HUES64 (cell line): ENCODE measurements around the gene ACACB.

ENCODE experiments used
- H3K27ac ChIP-seq: 2 replicates; pipeline ENCODE4 v1.7.0; 2013; ENCODE audit warnings: low read depth, low read length, inconsistent platforms
- H3K27me3 ChIP-seq: 2 replicates; pipeline ENCODE4 v1.6.1; 2013; ENCODE audit warnings: mild to moderate bottlenecking, low read length; ENCODE audit not compliant: insufficient read depth
- H3K36me3 ChIP-seq: 2 replicates; pipeline ENCODE4 v1.6.1; 2013; ENCODE audit warnings: mild to moderate bottlenecking, low read length; ENCODE audit not compliant: insufficient read depth
- H3K4me1 ChIP-seq: 2 replicates; pipeline ENCODE4 v1.6.1; 2013; ENCODE audit warnings: mild to moderate bottlenecking, low read length, moderate library complexity; ENCODE audit not compliant: insufficient read depth
- H3K4me3 ChIP-seq: 2 replicates; pipeline ENCODE4 v1.5.1; 2013; ENCODE audit warnings: mild to moderate bottlenecking, low read length, moderate library complexity
- H3K9ac ChIP-seq: 2 replicates; pipeline ENCODE4 v1.6.1; 2013; ENCODE audit warnings: mild to moderate bottlenecking, low read depth, low read length
- H3K9me3 ChIP-seq: 2 replicates; pipeline ENCODE4 v1.6.1; 2013; ENCODE audit warnings: low read depth, low read length; ENCODE audit not compliant: insufficient read depth
- WGBS: fragments of 150-250, 120-280 bp; methylation state at CpG from one replicate; pipeline ENCODE4 v1.1.7; 2013; ENCODE audit warnings: missing lambda C conversion rate; 5-methylcytosine and 5-hydroxymethylcytosine counted together

ACACB gene

DNA sequence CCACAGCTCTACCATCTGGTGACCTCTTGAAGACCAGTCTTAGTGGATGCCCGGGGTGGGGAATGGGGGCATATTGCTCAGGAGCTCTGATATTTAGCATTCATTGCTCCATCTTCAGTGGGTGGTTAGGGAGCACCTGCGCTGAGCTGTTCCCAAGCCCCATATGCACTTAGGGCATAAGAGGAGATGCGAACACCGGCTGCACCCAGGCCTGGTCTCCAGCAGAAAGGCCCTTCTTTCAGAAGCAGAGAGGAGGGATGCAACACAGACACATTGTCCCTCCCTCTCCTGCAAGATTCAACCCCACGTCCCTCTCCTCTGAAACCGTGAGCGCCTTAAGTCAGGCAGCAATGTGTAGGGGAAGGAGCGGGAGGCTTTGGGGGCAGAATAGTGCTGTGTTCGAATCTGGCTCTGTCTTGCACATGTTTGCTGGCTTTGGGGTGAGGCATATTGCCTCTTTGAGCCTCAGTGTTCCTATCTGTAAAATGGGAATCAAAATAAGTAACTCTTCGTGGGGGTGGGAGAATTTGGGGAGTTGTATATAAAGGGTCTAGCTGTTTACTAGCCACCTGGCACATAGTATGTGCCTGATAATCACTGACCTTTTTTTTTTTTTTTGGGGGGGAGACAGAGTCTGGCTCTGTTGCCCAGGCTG, 105.0 kb downstream of the ACACB start:
- no peak overlapping the region for H3K4me3 ChIP-seq
- no peaks in the 10 kb centered on the region for H3K4me1 ChIP-seq
- H3K36me3 ChIP-seq, result peaks cover 17% of the 10 kb centered on the region
- H3K27ac ChIP-seq, result no peak overlapping the region
- H3K9ac ChIP-seq, result no peak overlapping the region
- H3K27me3 ChIP-seq, result no peaks in the 10 kb centered on the region
- WGBS, result 97% methylated on average over 10 of the region's 10 CpGs
- no peaks in the 10 kb centered on the region for H3K9me3 ChIP-seq

DNA sequence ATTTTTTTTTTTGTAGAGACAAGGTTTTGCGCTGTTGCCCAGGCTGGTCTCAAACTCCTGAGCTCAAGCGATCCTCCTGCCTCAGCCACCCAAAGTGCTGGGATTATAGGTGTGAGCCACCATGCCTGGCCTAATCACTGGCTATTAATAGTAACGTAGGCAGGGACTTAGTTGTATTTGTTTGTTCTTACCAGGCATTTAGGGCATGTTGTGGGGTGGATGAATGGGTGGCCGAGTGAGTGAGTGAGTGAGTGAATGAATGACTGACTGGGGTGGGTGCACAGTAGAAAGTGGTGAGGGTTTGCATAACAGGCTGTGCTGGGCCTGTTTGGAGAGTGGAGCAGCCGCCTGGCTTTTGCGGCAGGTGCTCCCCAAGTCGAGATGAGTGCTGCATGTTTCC, 105.7 kb downstream of the ACACB start:
- Histone ChIP-seq H3K27ac (no peak overlapping the region), H3K4me1 (no peaks in the 10 kb centered on the region), H3K9ac (no peak overlapping the region), H3K36me3 (peaks cover 14% of the 10 kb centered on the region), H3K4me3 (no peak overlapping the region), H3K9me3 (no peaks in the 10 kb centered on the region), H3K27me3 (no peaks in the 10 kb centered on the region)
- WGBS, result 90% methylated on average over 7 of the region's 7 CpGs

DNA sequence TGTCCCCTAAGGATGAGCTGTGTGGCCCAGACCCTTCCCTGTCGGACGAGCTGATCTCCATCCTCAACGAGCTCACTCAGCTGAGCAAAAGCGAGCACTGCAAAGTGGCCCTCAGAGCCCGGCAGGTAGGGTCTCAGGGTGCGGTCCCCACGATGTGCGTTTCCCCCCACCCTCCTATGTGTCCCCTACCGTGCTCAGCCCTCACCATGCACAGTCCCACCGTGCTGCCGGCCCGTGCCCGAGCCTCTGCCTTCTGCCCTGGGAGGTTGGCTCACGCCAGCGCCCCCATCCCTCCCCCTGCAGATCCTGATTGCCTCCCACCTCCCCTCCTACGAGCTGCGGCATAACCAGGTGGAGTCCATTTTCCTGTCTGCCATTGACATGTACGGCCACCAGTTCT, 106.1 kb downstream of the ACACB start:
- WGBS, result 92% methylated on average over 18 of the region's 18 CpGs
- no peak overlapping the region for H3K9ac ChIP-seq
- H3K27ac ChIP-seq, result no peak overlapping the region
- no peaks in the 10 kb centered on the region for H3K9me3 ChIP-seq
- no peak overlapping the region for H3K4me3 ChIP-seq
- peaks cover 19% of the 10 kb centered on the region for H3K36me3 ChIP-seq
- H3K27me3 ChIP-seq, result no peaks in the 10 kb centered on the region
- no peaks in the 10 kb centered on the region for H3K4me1 ChIP-seq

DNA sequence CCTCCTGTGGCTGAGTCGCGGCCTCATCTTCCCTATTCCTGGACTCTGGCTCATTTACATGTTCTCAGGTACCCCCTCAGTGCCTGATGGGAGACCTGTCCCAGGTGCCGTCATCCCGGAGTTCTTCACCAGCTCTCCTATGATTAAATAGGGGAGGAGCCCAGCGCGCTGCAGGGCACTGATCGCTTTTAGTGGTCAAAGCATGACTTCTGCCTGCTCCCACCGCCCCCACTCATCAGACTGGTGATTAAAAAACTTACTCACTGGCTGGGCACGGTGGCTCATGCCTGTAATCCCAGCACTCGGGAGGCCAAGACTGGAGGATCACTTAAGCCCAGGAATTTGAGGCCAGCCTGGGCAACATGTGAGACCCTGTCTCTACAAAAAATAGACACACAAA, 106.8 kb downstream of the ACACB start:
- H3K27me3 ChIP-seq, result no peaks in the 10 kb centered on the region
- H3K9me3 ChIP-seq, result no peaks in the 10 kb centered on the region
- no peak overlapping the region for H3K27ac ChIP-seq
- no peak overlapping the region for H3K4me3 ChIP-seq
- no peak overlapping the region; the same call in 1 of the 2 replicates for H3K9ac ChIP-seq
- no peaks in the 10 kb centered on the region for H3K4me1 ChIP-seq
- H3K36me3 ChIP-seq, result peaks cover 19% of the 10 kb centered on the region
- 96% methylated on average over 10 of the region's 10 CpGs for WGBS

DNA sequence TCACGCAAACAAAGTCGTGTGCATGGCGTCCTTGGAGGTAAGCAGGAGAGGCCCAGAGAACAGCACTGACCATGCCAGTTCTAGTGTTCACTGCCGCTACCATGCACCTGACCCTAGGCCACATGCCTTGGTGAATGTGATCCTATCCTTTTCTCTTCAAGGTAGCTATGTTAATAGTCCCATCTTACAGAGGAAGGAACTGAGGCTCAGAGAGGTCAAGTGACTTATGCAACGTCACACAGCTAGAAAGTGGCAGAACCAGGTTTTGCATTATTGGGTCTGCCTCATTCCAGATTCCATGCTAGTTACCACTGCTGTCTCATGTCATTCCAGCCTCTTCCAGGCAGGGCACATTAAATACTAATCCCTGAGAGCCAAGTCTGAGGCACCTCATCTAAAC, 107.5 kb downstream of the ACACB start:
- 95% methylated on average over 5 of the region's 5 CpGs for WGBS
- H3K27me3 ChIP-seq, result no peaks in the 10 kb centered on the region
- H3K27ac ChIP-seq, result no peak overlapping the region
- H3K4me1 ChIP-seq, result no peaks in the 10 kb centered on the region
- H3K9ac ChIP-seq, result no peak overlapping the region
- no peaks in the 10 kb centered on the region for H3K9me3 ChIP-seq
- H3K36me3 ChIP-seq, result peaks cover 19% of the 10 kb centered on the region
- no peak overlapping the region for H3K4me3 ChIP-seq

DNA sequence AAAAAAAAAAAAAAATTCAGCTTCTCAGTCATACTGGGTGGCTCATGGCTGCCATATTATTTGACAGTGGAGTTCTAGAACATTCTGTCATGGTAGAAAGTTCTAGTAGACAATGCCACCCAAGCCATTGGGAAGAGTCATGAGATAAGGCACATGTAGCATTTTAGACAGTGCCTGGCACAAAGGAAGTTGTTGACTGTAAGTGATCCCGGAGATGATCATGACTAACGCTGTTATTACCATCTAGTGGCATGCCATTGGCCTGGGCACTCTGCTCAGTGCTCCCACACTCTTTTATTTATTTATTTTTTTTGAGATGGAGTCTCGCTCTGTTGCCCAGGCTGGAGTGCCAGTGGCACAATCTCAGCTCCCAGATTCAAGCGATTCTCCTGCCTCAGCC, 112.3 kb downstream of the ACACB start:
- H3K4me3 ChIP-seq, result no peak overlapping the region
- no peaks in the 10 kb centered on the region for H3K4me1 ChIP-seq
- no peaks in the 10 kb centered on the region for H3K9me3 ChIP-seq
- peaks cover 14% of the 10 kb centered on the region for H3K36me3 ChIP-seq
- no peak overlapping the region for H3K9ac ChIP-seq
- 96% methylated on average over 4 of the region's 4 CpGs for WGBS
- no peak overlapping the region for H3K27ac ChIP-seq
- no peaks in the 10 kb centered on the region for H3K27me3 ChIP-seq

DNA sequence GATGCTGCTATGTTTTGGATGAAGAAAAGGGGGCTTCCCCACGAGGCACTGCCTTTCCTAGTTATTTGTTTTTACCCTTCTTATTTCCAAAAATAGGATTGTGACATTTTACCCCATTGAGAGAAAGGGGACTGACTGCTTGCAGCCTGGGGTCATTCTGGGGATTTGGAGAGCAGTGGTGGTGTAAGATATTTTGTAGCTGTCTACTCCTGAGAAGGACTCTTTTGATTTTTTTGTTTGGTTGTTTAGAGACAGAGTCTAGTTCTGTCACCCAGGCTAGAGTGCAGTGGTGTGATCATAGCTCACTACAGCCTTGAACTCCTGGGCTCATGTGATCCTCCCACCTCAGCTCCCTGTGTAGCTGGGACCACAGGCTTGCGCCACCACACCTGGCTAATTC, 113.8 kb downstream of the ACACB start:
- 93% methylated on average over 1 of the region's 2 CpGs for WGBS
- Histone ChIP-seq H3K27ac (no peak overlapping the region), H3K9me3 (no peaks in the 10 kb centered on the region), H3K4me1 (no peaks in the 10 kb centered on the region), H3K27me3 (no peaks in the 10 kb centered on the region), H3K4me3 (no peak overlapping the region), H3K36me3 (peaks cover 6% of the 10 kb centered on the region; the same call in 1 of the 2 replicates), H3K9ac (no peak overlapping the region)

DNA sequence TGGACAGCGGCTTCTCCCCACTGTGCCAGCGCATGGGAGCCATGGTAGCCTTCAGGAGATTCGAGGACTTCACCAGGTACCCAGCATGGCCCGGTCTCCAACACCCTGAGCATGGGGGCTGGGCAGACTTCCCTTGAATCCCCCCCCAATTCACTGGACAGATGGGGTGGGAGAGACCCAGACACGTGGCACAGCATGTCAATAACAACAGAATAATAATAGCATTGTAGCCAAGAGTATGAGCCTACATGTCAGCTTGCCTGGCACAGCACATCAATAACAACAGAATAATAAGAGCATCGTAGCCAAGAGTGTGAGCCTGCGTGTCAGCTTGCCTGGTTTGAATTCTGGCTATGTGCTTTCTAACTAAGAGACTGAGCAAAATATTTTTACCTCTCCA, 116.3 kb downstream of the ACACB start:
- Histone ChIP-seq H3K27ac (no peak overlapping the region), H3K36me3 (peaks cover 5% of the 10 kb centered on the region; the same call in 1 of the 2 replicates), H3K4me3 (no peak overlapping the region), H3K4me1 (no peaks in the 10 kb centered on the region), H3K9ac (no peak overlapping the region), H3K9me3 (no peaks in the 10 kb centered on the region), H3K27me3 (no peaks in the 10 kb centered on the region)
- WGBS, result 92% methylated on average over 7 of the region's 7 CpGs

DNA sequence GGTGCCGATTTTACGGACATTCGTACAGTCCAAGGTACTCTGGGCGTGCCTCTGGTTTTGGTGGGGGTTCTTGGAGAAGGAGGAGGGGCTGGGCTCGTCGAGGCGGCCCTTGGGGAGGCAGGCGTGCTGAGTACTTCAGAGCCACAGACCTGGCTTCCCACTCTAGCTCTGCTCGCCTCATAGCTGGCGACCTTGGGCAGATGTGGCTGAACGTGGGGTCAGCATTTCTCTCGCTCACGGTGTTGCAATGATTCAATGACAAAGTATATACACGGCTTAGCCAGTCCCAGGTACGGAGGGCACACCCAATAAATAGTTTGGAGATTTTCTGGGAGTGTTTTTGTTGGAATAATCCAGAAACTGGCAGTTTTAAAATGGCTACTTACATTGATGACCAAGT, 117.6 kb downstream of the ACACB start:
- no peak overlapping the region for H3K4me3 ChIP-seq
- H3K4me1 ChIP-seq, result no peaks in the 10 kb centered on the region
- 93% methylated on average over 15 of the region's 15 CpGs for WGBS
- H3K27me3 ChIP-seq, result no peaks in the 10 kb centered on the region
- no peak overlapping the region for H3K9ac ChIP-seq
- H3K9me3 ChIP-seq, result no peaks in the 10 kb centered on the region
- no peak overlapping the region for H3K27ac ChIP-seq
- peaks cover 5% of the 10 kb centered on the region; the same call in 1 of the 2 replicates for H3K36me3 ChIP-seq

DNA sequence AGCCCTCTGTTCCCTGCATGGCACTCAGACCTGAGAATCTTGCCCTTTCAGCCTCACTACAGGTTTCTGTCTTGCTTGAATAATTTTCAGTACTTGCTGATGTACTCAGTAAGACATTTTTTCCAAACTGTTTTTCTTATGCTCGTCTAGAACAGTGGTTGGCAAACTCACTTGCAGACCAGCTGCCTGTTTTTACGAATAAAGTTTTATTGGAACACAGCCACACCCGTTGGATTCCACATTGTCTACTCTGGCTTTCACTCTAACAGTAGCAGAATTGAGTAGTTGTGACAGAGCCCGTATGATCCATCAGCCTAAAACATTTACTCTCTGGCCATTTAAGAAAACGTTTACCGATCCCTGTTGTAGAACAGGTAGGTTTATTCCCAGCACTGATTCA, 119.9 kb downstream of the ACACB start:
- 91% methylated on average over 6 of the region's 6 CpGs for WGBS
- H3K4me1 ChIP-seq, result no peaks in the 10 kb centered on the region
- H3K9ac ChIP-seq, result no peak overlapping the region
- H3K27ac ChIP-seq, result no peak overlapping the region
- H3K27me3 ChIP-seq, result no peaks in the 10 kb centered on the region
- H3K36me3 ChIP-seq, result peaks cover 15% of the 10 kb centered on the region; the same call in 1 of the 2 replicates
- H3K9me3 ChIP-seq, result no peaks in the 10 kb centered on the region
- no peak overlapping the region for H3K4me3 ChIP-seq

DNA sequence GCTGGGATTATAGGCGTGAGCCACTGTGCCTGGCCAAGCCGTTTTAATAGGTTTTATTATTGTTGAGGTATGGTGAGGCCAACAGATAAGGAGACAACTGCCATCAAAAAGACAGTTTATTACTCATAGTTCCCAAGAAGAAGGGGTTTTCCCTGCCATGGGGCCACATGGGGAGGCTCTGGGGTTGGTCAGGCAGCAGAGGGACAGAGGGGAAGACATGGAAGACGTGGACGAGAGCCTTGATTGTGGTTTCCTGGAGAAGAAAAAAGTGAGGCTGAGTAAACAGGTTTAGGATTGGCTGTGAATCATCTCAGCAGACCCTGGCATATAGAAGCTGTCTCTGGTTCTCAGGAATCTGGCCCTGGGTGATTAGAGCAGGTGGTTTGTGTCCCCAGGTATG, 122.8 kb downstream of the ACACB start:
- Histone ChIP-seq H3K27me3 (no peaks in the 10 kb centered on the region), H3K9ac (no peak overlapping the region), H3K27ac (no peak overlapping the region), H3K36me3 (peaks cover 31% of the 10 kb centered on the region), H3K4me3 (no peak overlapping the region), H3K9me3 (no peaks in the 10 kb centered on the region), H3K4me1 (no peaks in the 10 kb centered on the region)
- 95% methylated on average over 4 of the region's 4 CpGs for WGBS

DNA sequence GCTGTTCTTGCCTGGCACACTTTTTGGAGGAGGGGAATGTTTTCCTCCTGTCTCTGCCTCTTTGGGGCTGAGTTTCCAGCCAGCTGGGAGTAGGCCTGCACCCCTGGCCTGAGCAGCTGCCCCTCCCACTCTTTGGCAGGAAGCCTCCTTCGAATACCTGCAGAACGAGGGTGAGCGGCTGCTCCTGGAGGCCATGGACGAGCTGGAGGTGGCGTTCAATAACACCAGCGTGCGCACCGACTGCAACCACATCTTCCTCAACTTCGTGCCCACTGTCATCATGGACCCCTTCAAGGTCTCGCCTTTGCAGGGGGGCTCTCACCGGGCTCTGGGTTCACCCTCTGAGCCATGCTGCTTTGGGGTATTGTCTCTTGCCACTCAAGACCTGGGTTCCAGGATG, 123.3 kb downstream of the ACACB start:
- no peak overlapping the region for H3K4me3 ChIP-seq
- H3K27me3 ChIP-seq, result no peaks in the 10 kb centered on the region
- H3K36me3 ChIP-seq, result peaks cover 31% of the 10 kb centered on the region
- no peaks in the 10 kb centered on the region for H3K9me3 ChIP-seq
- no peaks in the 10 kb centered on the region for H3K4me1 ChIP-seq
- 94% methylated on average over 11 of the region's 11 CpGs for WGBS
- no peak overlapping the region for H3K27ac ChIP-seq
- H3K9ac ChIP-seq, result no peak overlapping the region
